K562 treated with DMSO at 1 percent for 48 hours (cell line): ENCODE results near the gene METTL17. TPM values are rescaled to one million over a fixed set of nuclear protein-coding genes. Genes with fewer than 3 reads are reported as not detected.

Experiments used
- total RNA-seq: library from RNA; unstranded; fragments of 300-600 nt; gene quantifications from 2 replicates; pipeline ENCODE4 v1.2.3, GENCODE V29; 2022; ENCODE audit warnings: low replicate concordance; ENCODE audit errors: extremely low read depth

Gene METTL17
- total RNA-seq, result not detected in 2 replicates

GRCh38 chr14:20989787-20990600 lies at the start of gene METTL17:
METTL17 (plus strand) TSS chr14:20989980; CDS start chr14:20990003, 23 bp downstream.

GRCh38 chr14:20954736-20955537 lies 34.8 kb upstream of the METTL17 start, which contains the start of gene RNASE2:
RNASE2 (plus strand) TSS chr14:20955487; CDS start chr14:20955772, 285 bp downstream.

GRCh38 chr14:20998674-20999366 lies 9.0 kb downstream of the METTL17 start, which contains the start of gene SLC39A2:
SLC39A2 (plus strand) TSS chr14:20999293; CDS start chr14:20999447, 154 bp downstream.

GRCh38 chr14:21024585-21025370 lies 35.0 kb downstream of the METTL17 start, which contains the start of gene NDRG2:
NDRG2 (minus strand) TSS chr14:21025061; CDS start chr14:21023315, 1,746 bp downstream.

GRCh38 chr14:21029917-21030316 lies 40.1 kb downstream of the METTL17 start, which contains the start of gene TPPP2:
TPPP2 (plus strand) TSS chr14:21030217; CDS start chr14:21030582, 365 bp downstream.

GRCh38 chr14:21034707-21035106 lies 44.9 kb downstream of the METTL17 start, which contains the start of gene RNASE13:
RNASE13 (minus strand) TSS chr14:21034807; CDS start chr14:21034288, 519 bp downstream.

GRCh38 chr14:21041676-21042433 lies 52.1 kb downstream of the METTL17 start, which contains the start of gene RNASE7:
RNASE7 (plus strand) TSS chr14:21042362; CDS start chr14:21042993, 631 bp downstream.

Other genes with a start within 250 kb of the METTL17 start
- not detected in 2 replicates for gene EDDM3A, start 244.1 kb upstream of the METTL17 start, total RNA-seq
- not detected in 2 replicates for gene EDDM3B, start 221.6 kb upstream of the METTL17 start, total RNA-seq
- gene RNASE6, start 208.7 kb upstream of the METTL17 start, total RNA-seq, result not detected in 2 replicates
- not detected in 2 replicates for gene RNASE1, start 187.1 kb upstream of the METTL17 start, total RNA-seq
- not detected in 2 replicates for gene RNASE3, start 98.6 kb upstream of the METTL17 start, total RNA-seq
- not detected in 2 replicates for gene RNASE2, start 34.5 kb upstream of the METTL17 start, total RNA-seq
- gene SLC39A2, start 9.3 kb downstream of the METTL17 start, total RNA-seq, result not detected in 2 replicates
- not detected in 2 replicates for gene NDRG2, start 35.1 kb downstream of the METTL17 start, total RNA-seq
- gene TPPP2, start 40.2 kb downstream of the METTL17 start, total RNA-seq, result not detected in 2 replicates
- gene RNASE13, start 44.8 kb downstream of the METTL17 start, total RNA-seq, result not detected in 2 replicates
- not detected in 2 replicates for gene RNASE7, start 52.4 kb downstream of the METTL17 start, total RNA-seq
- gene RNASE8, start 67.8 kb downstream of the METTL17 start, total RNA-seq, result not detected in 2 replicates
- gene ARHGEF40, start 80.3 kb downstream of the METTL17 start, total RNA-seq, result not detected in 2 replicates
- not detected in 2 replicates for gene ZNF219, start 108.7 kb downstream of the METTL17 start, total RNA-seq
- not detected in 2 replicates for gene TMEM253, start 111.1 kb downstream of the METTL17 start, total RNA-seq
- not detected in 2 replicates for gene OR5AU1, start 166.1 kb downstream of the METTL17 start, total RNA-seq